ENCODE measurements around the gene IL12RB1.

Gene IL12RB1

GRCh38 chr19:18085702-18086457 lies 854 bp downstream of the IL12RB1 start:
- DNase-seq, result no peak

GRCh38 chr19:18083929-18084684 lies 2.6 kb downstream of the IL12RB1 start:
- DNase-seq, result no peak

GRCh38 chr19:18074192-18074591 lies 12.5 kb downstream of the IL12RB1 start:
- DNase-seq, result no peak

GRCh38 chr19:18073197-18073596 lies 13.5 kb downstream of the IL12RB1 start:
- DNase-seq, result no peak

GRCh38 chr19:18072335-18072734 lies 14.4 kb downstream of the IL12RB1 start:
- no peak for DNase-seq

- no peak for DNase-seq
These were observed 16.6 kb downstream of the IL12RB1 start for GRCh38 chr19:18070181-18070580.

GRCh38 chr19:18069383-18069782 lies 17.4 kb downstream of the IL12RB1 start:
- DNase-seq, result no peak

- DNase-seq, result no peak
These were observed 18.3 kb downstream of the IL12RB1 start for GRCh38 chr19:18068395-18068794.

- no peak for DNase-seq
These were observed 21.6 kb downstream of the IL12RB1 start for GRCh38 chr19:18065173-18065495.

- DNase-seq, result no peak
These were observed 23.3 kb downstream of the IL12RB1 start for GRCh38 chr19:18063463-18063862.

GRCh38 chr19:18062028-18062427 lies 24.7 kb downstream of the IL12RB1 start:
- DNase-seq, result no peak

- peak; percentile 90 for DNase-seq
These were observed 26.3 kb downstream of the IL12RB1 start for GRCh38 chr19:18060472-18060871.

- DNase-seq, result no peak
These were observed 26.8 kb downstream of the IL12RB1 start for GRCh38 chr19:18059902-18060301.

GRCh38 chr19:18059297-18059696 lies 27.4 kb downstream of the IL12RB1 start:
- DNase-seq, result no peak

GRCh38 chr19:18058208-18059009 lies 28.3 kb downstream of the IL12RB1 start:
- no peak for DNase-seq

- no peak for DNase-seq
These were observed 29.2 kb downstream of the IL12RB1 start for GRCh38 chr19:18057557-18057956.

- no peak for DNase-seq
These were observed 30.8 kb downstream of the IL12RB1 start for GRCh38 chr19:18055967-18056366.

- DNase-seq, result no peak
These were observed 33.0 kb downstream of the IL12RB1 start for GRCh38 chr19:18053576-18054219.

GRCh38 chr19:18051887-18052286 lies 34.8 kb downstream of the IL12RB1 start:
- DNase-seq, result no peak

- DNase-seq, result no peak
These were observed 37.3 kb downstream of the IL12RB1 start for GRCh38 chr19:18049385-18049784.

GRCh38 chr19:18046059-18046718 lies 40.5 kb downstream of the IL12RB1 start:
- DNase-seq, result no peak

- no peak for DNase-seq
These were observed 41.3 kb downstream of the IL12RB1 start for GRCh38 chr19:18045307-18046050.

Data from NCI-H524 treated with DMSO at 0.1 percent for 48 hours (cell line).